Islet of Langerhans (tissue), 1 donor: ENCODE measurements around the gene FRA10AC1.

Experiments
- FAIRE-seq: peaks from one replicate; lab custom pipeline; 2011; peaks lifted over from hg19 to GRCh38; lab: Jason Lieb, UNC

The FRA10AC1 gene

GRCh38 chr10:93629647-93630305 is 72.6 kb downstream of the FRA10AC1 start:
- FAIRE-seq: no peak

GRCh38 chr10:93628858-93629257 is 73.5 kb downstream of the FRA10AC1 start:
- no peak for FAIRE-seq

DNA sequence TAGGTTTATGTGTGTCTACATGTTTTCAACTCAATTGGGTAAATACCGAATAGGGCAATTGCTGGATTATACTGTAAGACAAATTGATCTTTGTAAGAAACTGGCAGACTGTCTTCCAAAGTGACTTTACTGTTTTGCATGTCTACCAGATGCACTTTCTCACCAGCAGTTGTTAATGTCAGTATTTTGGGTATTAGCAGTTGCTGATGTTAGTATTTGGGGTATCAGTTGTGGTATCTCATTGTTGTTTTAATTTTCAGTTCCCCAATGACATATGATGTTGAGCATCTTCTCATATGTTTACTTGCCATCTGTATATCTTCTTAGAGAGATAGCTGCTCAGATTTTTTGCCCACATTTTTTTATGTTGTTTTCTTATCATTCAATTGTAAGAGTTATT is 79.5 kb downstream of the FRA10AC1 start:
- no peak for FAIRE-seq

DNA sequence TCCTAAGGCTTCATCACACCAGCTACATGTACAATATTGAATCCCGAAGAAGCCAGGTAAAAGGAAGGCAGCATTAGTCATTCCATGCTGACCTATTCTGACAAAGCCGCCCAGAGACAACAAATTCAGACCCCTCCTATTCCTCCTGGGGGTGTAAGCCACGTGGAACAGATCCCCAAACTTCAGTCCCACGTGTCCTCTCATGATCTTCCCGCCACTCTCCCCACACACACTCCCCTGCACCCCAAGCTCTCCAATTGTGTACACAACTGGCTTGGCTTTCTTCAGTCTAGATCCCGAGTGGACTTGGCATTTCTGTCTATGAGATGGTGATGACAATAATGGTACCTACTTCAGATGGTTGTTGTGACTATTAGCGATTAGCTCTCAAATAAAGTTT is 81.5 kb downstream of the FRA10AC1 start:
- no peak for FAIRE-seq
